VCaP (cell line): ENCODE data around the gene NSL1.
"Not testable (repeated sequence)": the region's sequence is repeated elsewhere in the genome, so short reads cannot be mapped to it uniquely, and the experiment has no call there.

Experiments used
- H3K27ac ChIP-seq: fragments of 450-650 bp; 2 replicates; pipeline ENCODE4 v1.5.1; 2017
- TF ChIP-seq, protein P1 (sequence below): fragments of 450-650 bp; conservative IDR thresholded peaks from 2 replicates; pipeline ENCODE4 v1.5.1; 2017; ENCODE audit warnings: mild to moderate bottlenecking, moderate library complexity

NSL1 gene

DNA sequence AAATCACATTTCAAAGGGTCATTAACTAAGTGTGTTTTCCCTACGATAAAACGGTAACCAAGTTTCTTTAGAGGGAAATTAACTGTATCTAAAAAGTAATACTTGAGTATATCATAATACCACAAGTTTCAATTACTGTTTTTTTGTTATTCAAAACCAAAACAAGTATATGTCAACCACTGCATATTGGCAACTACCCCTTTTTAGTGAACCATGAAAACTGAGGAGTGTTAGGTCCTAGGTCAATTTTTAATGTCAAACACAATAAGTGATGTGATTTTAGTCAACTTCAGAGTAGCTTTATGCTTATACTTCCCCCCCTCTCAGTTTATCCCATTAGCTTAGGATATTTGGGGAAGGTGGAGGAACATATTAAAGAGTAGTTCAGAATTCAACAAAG, 10.4 kb downstream of the NSL1 start:
- H3K27ac ChIP-seq, result no peak overlapping the region
- TF ChIP-seq, protein P1, sequence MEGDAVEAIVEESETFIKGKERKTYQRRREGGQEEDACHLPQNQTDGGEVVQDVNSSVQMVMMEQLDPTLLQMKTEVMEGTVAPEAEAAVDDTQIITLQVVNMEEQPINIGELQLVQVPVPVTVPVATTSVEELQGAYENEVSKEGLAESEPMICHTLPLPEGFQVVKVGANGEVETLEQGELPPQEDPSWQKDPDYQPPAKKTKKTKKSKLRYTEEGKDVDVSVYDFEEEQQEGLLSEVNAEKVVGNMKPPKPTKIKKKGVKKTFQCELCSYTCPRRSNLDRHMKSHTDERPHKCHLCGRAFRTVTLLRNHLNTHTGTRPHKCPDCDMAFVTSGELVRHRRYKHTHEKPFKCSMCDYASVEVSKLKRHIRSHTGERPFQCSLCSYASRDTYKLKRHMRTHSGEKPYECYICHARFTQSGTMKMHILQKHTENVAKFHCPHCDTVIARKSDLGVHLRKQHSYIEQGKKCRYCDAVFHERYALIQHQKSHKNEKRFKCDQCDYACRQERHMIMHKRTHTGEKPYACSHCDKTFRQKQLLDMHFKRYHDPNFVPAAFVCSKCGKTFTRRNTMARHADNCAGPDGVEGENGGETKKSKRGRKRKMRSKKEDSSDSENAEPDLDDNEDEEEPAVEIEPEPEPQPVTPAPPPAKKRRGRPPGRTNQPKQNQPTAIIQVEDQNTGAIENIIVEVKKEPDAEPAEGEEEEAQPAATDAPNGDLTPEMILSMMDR, result no peak

DNA sequence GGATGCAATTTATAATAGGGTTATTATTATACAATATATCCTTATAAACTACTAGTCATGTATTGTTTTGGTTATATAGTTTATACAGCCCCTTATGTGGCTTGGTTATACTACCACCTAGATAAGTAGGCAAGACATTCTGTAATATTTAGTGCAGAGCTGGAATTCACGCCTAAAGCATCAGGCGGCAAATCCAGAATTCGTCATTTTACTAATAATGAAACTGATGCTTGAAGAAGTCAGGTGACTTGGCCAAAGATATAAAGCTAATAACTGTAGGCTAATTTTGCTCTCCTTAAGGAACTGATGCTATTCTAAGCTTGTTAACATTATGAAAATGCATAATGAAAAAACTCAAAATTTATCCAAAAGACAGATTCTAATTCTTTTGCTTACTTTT, 10.8 kb downstream of the NSL1 start:
- no peak overlapping the region for H3K27ac ChIP-seq
- TF ChIP-seq, protein P1, result no peak

DNA sequence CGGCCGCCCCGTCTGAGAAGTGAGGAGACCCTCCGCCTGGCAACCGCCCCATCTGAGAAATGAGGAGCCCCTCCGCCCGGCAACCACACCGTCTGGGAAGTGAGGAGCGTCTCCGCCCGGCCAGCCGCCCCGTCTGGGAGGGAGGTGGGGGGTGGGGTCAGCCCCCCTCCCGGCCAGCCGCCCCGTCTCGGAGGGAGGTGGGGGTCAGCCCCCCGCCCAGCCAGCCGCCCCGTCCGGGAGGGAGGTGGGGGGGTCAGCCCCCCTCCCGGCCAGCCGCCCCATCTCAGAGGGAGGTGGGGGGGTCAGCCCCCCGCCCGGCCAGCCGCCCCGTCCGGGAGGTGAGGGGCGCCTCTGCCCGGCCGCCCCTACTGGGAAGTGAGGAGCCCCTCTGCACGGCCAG, 12.5 kb downstream of the NSL1 start:
- H3K27ac ChIP-seq, result not testable (repeated sequence)

DNA sequence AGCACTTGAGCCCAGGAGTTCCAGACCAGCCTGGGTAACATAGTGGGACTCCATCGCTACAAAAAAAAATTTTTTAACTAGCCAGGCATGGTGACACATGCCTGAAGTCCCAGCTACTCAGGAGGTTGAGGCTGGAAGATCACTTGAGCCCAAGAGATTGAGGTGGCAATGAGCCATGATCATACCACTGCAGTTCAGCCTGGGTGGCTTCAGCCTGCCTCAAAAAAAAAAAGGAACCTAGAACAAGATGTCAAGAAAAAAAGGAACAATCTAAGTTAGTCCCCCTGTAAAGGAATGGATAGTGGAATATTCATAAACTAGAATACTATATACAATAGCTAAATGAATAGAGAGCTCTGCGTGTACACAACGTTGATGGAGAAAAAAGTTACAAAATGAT, 14.4 kb downstream of the NSL1 start:
- TF ChIP-seq, protein P1, result no peak
- H3K27ac ChIP-seq, result no peak overlapping the region

DNA sequence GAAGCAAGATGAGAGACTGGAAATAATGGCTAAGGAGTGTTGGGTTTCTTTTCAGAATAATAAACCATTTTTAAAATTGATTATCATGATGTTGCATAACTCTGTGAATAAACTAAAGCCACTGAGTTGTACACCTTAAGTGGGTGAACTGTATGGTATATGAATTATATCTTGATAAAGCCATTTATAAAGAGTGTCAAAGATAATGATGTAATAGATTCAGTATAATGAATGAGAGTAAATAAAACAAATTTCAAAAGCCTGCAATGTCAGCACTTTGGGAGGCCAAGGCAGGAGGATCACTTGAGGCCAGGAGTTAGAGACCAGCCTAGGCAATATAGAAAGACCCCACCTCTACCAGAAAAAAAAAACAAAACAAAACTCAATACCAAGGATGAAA, 16.3 kb downstream of the NSL1 start:
- H3K27ac ChIP-seq, result no peak overlapping the region
- TF ChIP-seq, protein P1, result no peak

DNA sequence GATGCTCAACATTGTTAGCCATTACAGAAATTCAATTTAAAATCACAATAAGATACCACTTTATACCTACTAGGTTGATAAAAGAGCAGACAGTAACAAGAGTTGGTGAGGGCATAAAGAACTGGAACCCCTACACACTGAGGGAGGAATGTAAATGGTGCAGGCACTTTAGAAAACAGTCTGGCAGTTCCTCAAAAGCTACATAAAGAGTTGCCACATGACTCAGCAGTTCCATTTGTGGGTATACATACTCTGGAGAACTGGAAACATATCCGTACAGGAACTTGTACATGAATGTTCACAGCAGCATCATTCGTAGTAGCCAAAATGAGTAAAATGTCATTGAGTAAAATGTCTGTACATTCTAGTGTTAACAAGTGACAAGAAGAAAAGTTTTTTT, 17.0 kb downstream of the NSL1 start:
- TF ChIP-seq, protein P1, result no peak
- no peak overlapping the region for H3K27ac ChIP-seq

DNA sequence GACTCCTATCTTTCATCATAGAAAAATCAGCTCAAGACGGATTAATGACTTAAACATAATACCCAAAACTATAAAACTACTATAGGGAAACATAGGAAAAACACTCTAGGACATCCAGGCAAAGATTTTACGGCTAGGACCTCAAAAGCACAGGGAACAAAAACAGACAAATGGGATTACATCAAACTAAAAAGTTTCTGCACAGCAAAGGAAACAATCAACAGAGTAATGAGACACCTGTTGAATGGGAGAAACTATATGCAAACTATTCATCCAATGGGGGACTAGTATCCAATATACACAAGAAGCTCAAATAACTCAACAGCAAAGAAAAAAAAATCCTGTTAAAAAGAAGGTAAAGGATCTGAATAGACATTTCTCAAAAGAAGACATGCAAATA, 18.6 kb downstream of the NSL1 start:
- TF ChIP-seq, protein P1, result no peak
- no peak overlapping the region for H3K27ac ChIP-seq

DNA sequence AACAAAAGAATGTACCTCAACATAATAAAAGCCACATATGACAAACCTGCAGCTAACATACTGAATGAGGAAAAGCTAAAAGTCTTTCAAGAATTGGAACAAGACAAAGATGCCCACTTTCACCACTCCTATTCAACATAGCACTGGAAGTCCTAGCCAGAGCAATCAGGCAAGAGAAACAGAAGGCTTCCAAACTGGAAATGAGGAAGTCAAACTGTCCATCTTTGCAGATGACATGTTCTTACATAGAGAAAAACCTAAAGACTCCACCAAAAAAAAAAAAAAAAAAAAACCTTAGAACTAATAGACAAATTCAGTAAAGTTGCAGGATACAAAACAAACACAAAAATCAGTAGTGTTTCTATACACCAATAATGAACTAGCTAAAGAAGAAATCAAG, 20.2 kb downstream of the NSL1 start:
- TF ChIP-seq, protein P1, result no peak
- H3K27ac ChIP-seq, result no peak overlapping the region
